EH (cell line): ENCODE results near the gene UGT1A5.

Experiments
- DNase-seq: peaks from one replicate; pipeline ENCODE4 v3.0.0-alpha.2; 2015; ENCODE audit warnings: low read depth

Gene UGT1A5

DNA sequence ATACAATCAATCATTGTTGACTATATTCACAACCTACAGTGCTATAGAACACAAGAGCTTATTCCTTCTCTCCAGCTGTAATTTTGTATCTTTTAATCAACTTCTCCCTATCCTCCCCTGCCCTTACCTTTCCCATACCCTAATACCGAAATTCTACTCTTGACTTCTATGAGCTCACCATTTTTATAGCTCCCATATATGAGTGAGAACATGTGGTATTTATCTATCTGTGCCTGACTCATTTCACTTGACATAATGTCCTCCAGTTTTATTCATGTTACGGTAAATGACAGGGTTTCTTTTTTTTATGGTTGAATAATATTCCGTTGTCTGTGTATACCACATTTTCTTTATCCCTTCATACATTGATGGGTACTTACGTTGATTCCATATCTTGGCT is 68.1 kb downstream of the UGT1A5 start:
- peak; percentile 5 for DNase-seq

- DNase-seq, result no peak
Observed at GRCh38 chr2:233789554-233789953, 76.8 kb downstream of the UGT1A5 start.

- DNase-seq, result no peak
Observed at GRCh38 chr2:233791151-233791882, 78.6 kb downstream of the UGT1A5 start.

GRCh38 chr2:233791883-233792329 is 79.2 kb downstream of the UGT1A5 start:
- DNase-seq, result no peak

GRCh38 chr2:233792720-233793119 is 80.0 kb downstream of the UGT1A5 start:
- DNase-seq, result no peak

GRCh38 chr2:233793465-233794127 is 80.9 kb downstream of the UGT1A5 start:
- DNase-seq, result no peak

DNA sequence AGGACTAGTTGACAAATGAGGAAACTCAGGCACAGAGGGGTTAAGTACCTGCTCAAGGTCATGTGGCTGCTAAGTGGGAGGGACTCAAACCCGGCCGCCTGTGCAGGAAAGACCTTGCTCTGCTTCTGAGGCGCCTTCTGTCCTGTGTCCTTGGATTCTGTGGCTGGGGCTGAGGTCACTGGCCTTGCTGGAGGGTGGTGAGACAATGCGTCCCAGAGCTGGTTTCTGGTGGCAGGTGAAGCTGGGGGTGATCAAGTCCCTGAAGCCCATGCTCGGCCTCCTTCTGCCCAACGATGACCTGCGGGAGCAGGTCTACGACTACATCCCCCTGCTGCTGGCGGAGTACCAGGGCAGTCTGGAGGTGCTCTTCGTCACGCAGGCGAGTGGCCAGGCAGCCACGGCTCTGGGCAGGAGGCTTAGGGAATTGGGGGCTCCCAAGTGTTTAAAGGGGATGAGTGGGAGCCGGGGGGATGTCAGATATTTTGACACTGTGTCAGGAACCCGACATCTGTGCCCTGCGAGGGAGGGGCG is 81.5 kb downstream of the UGT1A5 start:
- DNase-seq, result no peak

DNA sequence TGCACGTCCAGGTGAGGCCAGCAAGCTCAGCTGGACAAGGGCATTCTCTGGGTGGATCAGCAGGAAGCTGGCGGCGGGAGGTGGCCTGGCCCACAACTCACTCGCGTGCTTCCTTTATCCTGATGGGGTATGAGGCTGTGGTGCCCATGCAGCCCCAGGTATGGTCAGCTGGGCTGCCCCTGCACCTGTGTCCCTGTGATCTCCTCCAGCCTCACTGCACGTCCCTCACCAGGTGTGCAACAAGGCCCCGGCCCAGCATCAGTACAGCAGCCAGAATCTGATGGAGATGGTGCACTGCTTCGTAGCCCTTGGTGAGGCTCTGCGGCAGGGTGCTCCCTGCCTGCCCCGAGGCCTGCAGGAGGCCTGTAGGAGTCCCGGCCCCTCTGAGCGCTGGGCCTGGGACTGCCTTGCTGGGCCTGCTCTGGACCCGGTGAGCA is 83.0 kb downstream of the UGT1A5 start:
- no peak for DNase-seq

- no peak for DNase-seq
Observed at GRCh38 chr2:233796254-233796653, 83.5 kb downstream of the UGT1A5 start.

GRCh38 chr2:233798335-233799086 is 85.8 kb downstream of the UGT1A5 start:
- DNase-seq, result no peak

- DNase-seq, result no peak
Observed at GRCh38 chr2:233799087-233799665, 86.5 kb downstream of the UGT1A5 start.

DNA sequence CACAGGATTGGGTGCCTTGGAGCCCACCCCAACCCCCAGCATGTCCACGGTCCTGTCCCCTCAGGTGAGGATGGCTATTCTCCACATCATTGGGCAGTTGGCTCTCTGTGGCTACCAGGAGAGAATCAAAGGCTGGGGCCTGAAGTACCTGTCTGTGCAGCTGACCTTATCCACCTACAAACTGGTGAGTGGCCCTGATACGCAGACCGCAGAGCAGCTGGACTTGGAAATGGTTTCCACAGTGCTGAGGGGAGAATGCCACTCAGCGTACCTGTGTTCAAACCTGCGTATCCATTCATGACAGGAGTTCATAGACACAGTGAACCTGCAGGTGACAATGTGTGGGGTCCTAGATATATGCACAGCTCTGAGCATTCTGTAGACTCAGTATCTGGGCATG is 87.0 kb downstream of the UGT1A5 start:
- DNase-seq, result no peak

- no peak for DNase-seq
Observed at GRCh38 chr2:233800208-233800607, 87.5 kb downstream of the UGT1A5 start.

- DNase-seq, result peak; percentile 29
Observed at GRCh38 chr2:233801357-233802131, 88.8 kb downstream of the UGT1A5 start.

DNA sequence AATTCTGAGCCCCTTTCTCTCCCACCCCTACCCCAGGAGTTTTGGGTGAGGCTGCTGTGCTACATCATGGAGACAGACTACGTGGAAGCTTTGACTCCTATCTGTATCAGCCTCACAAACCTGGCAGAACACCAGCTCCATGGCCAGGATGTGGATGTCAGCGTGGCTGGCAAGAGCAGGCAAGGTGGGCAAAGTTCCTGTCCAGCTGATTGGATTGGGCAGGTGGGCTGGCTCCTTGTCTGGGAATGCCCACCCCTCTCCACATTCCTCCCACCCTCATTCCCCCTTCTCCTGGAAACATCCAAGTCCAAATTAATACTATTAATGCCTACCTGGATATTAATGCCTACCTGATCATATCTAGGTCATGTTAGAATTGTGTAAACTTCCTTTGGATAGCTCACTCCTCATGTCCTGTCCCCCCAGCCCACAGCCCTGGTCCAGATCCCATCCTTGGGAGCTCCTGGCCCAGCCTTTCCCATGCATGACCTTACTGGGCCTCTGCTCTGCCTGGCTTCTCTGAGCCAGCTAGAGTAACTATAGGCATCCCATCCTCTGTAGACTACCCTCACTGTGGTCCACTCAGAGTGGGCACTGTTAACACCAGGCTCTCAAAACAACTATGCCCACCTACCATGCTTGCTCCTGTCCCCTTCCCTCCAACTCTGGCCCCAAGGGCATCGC is 89.6 kb downstream of the UGT1A5 start:
- no peak for DNase-seq

DNA sequence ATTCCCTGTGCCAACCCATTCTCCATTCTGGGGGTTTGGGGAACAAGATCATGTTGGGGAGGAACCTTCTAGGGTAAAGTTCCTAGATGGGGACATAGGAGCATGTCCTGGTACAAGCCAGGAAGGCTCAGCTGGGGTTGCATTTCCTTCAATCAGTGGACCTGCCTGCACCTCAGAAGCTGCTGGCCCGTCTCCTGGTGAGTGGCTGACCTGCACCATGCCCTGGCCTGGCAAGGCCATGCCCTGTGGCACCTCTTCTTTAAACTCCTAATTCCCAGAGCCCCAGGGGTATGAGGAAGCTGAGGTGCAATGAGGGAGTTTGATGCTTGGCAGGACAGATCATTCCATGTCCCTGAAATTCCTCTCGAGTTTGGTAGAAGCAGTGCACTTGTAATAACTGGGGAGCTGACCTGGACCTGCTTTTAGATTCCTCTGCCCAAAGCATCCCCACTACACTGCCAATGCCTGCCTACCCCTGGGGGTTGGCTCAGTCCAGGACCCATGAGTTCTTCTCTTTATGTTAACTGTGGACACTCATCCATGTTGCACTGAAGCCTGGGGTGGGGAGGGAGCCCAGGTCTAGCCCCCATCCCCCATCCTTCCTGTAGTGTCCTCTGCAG is 90.7 kb downstream of the UGT1A5 start:
- DNase-seq, result no peak

DNA sequence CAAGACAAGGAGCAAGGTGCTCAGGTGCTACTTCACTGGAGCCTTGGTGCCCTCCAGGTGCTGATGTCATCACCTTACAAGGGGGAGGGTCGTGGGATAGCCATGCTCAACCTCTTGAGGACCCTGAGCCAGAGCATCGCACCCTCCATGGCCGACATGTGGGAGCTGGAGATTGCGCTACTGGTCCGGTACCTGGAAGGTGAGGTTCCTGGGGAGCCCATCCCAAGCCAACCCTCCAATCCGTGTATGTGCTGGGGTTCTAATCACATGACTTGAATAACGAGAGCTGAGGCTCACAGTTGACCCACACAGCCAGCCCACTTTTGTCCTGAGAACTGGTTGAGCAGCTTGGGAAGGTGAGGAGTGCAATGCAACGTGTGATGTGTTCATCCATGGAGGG is 91.3 kb downstream of the UGT1A5 start:
- DNase-seq, result no peak

DNA sequence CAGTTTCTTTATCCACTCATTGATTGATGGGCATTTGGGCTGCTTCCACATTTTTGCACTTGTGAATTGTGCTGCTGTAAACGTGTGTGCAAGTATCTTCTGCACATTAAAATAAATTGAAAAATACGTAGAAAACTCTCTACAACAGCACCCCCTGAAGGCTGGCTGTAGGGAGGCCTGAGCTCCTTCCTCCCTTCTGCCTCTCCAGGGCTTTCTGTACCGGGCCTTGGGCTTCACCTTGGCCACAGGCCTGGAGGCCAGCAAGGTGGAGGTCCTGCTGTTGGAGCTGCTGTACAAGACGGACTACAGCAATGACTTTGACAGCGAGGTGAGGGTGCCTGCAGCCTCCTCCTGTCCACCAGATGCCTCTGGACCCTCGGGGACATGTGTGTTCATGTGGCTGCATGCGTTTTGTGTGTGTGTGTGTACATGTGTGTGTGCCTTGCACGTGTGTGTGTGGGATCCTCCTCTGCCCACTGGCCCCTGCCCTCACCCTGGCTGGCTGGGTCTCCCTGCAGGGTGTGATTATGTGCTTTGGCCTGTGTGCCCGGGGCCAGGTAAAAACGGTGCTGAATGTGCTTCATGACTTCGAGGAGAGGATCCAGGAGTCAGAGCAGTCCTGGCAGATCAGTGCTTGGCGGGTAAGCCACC is 94.6 kb downstream of the UGT1A5 start:
- DNase-seq, result no peak

GRCh38 chr2:233807966-233808935 is 95.5 kb downstream of the UGT1A5 start:
- no peak for DNase-seq
